T follicular helper cell (primary cell): ENCODE measurements around the gene LAMC2.
"Not testable (repeated sequence)": the region's sequence is repeated elsewhere in the genome, so short reads cannot be mapped to it uniquely, and the experiment has no call there.

Source experiments
- DNase-seq: peaks from one replicate; pipeline ENCODE4 v3.0.0-alpha.2; 2020; ENCODE audit warnings: low read depth

LAMC2 gene

DNA sequence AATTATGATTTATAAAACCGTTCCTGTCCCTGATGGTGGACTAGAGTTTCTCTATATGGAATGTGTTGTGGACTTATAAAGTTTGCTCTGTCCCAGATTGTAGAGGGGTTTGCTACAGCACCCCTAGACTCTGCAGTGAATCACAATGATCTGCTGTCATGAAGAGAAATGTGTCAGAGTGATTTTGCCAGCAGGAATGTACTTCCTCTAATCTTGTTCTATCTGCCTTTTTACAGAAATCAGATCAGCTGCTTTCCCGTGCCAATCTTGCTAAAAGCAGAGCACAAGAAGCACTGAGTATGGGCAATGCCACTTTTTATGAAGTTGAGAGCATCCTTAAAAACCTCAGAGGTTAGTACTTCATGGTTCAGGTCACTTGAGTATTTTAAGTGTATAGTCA is 52.0 kb downstream of the LAMC2 start:
- DNase-seq: no peak

- no peak for DNase-seq
Measured at GRCh38 chr1:183239220-183239742, 53.2 kb downstream of the LAMC2 start.

DNA sequence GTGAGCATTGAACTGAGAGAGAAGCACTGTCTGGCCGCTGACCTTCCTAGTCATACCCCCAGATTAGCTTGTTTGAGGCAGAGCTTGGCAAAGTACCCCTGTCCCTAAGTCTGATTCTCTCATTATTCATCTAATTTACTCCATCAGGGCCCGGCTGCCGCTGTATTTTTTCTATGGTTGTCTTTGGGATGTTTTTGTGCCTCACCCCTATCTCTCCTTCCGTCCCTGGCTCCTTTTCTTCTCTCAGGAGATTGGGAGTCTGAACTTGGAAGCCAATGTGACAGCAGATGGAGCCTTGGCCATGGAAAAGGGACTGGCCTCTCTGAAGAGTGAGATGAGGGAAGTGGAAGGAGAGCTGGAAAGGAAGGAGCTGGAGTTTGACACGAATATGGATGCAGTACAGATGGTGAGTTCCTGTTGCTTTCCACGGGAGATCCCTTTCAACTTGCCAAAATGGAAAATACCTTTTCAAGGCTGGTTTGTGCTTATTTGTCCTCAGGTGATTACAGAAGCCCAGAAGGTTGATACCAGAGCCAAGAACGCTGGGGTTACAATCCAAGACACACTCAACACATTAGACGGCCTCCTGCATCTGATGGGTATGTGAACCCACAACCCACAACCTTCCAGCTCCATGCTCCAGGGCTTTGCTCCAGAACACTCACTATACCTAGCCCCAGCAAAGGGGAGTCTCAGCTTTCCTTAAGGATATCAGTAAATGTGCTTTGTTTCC is 53.9 kb downstream of the LAMC2 start:
- DNase-seq: no peak

GRCh38 chr1:183240526-183240825 is 54.4 kb downstream of the LAMC2 start:
- DNase-seq: no peak

- not testable (repeated sequence) for DNase-seq
Measured at GRCh38 chr1:183240853-183241252, 54.8 kb downstream of the LAMC2 start.

DNA sequence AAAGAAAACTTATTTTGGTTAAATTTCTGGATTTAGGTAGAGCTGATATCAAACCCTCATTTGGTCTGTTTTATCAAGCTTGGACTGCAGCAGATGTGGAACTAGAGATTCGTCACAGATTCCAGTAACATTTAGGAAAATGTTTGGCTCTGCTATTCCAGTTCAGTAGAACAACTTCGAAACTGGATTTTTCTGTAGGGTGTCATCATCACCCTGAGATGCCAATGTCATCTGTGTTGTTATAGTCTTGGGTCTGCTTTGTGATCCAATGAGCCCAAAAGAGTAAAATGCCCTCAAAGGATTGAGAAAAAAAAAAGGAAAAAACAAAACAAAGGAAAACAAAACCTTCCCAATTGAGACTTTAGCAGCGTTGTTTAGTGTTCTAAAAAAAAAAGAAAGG is 55.4 kb downstream of the LAMC2 start:
- no peak for DNase-seq

- no peak for DNase-seq
Measured at GRCh38 chr1:183242556-183242955, 56.5 kb downstream of the LAMC2 start.

- DNase-seq: no peak
Measured at GRCh38 chr1:183243161-183244050, 57.3 kb downstream of the LAMC2 start.

- no peak for DNase-seq
Measured at GRCh38 chr1:183244466-183244865, 58.4 kb downstream of the LAMC2 start.

DNA sequence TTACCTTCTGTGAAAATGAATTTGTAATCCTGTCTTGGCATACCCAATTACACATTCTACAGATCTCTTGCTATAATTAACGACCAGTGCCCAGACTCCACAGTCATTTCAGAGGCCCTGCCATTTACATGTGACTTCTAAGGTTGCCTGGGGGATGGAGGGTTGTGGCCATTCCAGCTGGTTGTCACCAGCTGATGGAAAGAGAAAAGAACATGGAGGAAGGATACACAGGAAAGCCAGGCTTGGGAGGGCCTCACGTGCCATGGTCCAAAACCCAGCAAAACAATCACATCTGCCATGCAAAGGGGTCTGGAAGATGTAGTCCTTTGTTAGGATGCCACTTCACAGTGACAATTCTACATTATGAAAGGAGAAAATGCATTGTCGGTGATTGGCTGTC is 59.3 kb downstream of the LAMC2 start:
- DNase-seq: no peak

- DNase-seq: no peak
Measured at GRCh38 chr1:183246436-183246835, 60.4 kb downstream of the LAMC2 start.

DNA sequence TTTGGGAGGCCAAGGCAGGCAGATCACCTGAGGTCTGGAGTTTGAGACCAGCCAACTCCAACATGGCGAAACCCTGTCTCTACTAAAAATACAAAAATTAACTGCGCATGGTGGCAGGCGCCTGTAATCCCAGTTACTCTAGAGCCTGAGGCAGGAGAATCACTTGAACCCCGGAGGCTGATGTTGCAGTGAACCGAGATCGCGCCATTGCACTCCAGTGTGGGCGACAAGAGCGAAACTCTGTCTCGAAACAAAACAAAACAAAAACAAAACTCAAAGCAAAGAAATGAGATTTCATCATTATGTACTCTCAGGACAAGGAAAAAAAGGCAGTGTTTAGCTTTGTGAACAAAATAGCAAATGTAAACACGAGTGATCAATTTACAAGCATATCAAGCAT is 61.0 kb downstream of the LAMC2 start:
- no peak for DNase-seq

DNA sequence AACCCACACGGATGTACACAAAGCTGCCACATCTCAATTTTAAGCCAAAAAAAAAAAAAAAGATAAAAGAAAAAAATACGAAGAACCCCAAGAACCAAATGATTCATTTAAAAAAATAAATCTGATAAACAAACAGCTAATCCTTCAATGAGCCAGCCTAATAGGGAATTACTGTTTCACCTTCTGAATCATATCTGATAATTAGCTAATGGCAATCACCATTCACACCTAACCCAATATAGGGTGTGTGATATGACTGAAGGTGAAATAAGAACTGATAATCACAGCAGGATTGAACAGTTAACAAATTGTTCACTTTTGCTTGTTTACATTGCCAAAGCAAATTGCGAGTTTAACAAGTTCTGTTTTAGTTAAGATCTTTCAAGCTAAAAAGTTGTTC is 61.4 kb downstream of the LAMC2 start:
- DNase-seq: no peak

GRCh38 chr1:183247931-183248330 is 61.9 kb downstream of the LAMC2 start:
- no peak for DNase-seq

DNA sequence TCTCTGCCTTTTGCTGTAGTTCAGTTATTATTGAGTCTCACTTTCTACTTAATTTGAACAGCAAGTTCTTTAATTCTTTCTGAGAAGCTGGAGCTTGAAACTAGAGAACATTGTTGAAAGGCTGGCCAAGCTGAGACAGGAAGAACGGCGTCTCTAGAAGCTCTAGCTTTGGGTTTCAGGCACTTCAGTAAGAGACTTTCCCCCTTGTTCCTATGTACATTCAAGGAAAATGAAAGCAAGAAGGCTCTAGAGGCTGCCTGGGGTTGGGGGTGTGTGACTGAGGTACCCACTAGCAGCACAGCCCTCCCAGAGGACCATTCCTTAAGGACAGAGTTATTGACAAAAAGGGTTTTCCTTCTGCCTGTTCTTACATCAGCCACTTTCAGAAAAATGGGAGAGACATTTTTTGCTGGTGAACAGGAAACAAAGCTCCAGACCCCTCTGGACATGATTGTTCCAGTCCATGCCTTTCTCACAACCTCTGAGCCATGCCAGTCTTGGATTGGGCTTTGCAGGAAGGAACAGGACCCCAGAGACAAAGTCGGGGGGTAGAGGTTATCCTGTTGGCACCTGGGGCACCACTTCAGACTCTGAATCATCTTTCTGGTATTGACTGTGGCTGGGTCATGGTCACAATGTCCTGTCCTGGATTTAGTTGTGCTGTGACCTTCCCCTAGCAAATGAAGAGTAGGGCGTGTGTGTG is 63.1 kb downstream of the LAMC2 start:
- DNase-seq: no peak

DNA sequence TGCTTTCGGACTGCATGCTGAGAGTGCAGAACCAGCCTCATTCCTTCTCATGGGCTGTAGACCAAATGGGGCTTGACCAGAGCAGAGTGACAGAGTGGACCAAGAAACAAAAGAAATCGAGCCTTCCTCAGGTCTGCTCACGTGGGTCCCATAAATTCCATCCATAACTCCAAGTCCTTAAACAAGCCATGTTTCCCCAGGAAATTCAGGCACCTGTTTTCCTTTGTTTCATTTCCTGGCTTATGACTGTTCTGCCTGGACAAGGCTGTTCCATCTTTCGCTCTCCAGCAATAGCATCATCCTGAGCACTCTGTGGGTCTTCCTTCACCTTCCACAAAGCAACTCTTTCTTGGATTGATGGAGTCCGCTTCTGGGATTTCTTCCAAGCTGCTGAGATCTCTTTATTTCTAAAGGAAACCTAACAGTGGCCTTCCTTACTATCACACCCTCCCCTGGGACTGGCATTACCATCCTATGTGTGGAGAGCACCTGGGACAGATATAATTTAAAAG is 63.9 kb downstream of the LAMC2 start:
- no peak for DNase-seq

DNA sequence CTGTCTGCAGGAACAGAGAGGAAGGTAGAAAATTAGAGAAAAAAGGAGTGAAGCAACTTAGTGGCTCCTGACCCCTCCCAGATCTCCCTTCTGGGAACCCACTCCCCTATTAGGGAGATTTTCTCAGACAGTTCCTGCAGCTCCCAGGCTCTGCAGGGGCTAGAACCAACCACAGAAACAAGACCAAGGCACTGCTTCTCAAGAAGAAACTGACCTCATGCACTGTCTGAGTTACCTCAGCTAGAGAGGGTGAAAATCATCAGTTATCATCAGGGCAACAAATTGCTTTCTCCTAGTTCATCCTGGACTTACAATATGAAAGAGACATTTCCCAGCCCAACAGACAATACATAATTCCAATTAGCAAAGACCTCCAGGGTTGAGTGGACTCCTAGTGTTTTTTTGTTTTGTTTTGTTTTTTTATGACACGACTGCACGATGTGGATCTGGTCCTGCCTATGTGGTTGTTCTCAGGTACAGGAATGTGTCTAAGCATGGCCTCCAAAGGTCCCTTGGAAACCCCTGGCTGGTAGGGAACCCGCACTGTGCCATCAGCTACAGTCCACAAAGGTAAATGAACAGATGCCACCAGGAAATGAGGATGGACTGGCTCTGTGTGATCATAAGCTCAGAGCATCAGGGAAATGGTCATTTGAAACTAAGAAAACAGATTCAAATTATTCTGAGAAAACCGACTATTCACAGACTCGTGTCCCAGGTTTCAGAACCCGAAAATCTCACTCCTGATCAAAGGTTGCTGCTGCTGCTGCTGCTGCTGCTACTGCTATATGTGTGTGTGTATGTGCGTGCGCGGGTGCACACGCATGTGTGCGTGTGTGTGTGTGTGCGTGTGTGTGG is 65.3 kb downstream of the LAMC2 start:
- no peak for DNase-seq

GRCh38 chr1:183251959-183252450 is 65.9 kb downstream of the LAMC2 start:
- DNase-seq: no peak

GRCh38 chr1:183255073-183255472 is 69.0 kb downstream of the LAMC2 start:
- no peak for DNase-seq

DNA sequence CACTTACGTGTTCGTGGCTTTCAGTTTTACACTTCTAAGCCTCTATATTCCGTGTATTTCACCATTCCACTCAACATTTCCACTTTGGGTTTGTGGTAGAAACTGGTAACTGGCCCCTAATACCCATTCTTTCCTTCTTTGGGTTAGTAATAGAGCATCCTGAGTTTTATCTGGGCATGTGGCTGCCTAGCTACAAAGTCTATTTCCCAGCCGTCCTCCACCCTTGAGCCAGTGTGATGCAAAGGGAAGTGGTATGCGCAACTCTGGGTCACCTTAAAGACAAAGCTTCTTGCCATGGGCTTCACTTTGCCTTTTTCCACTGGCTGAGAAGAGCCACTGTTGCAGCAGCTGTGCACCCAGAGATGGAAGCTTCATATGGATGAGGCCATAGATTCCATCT is 73.9 kb downstream of the LAMC2 start:
- no peak for DNase-seq

DNA sequence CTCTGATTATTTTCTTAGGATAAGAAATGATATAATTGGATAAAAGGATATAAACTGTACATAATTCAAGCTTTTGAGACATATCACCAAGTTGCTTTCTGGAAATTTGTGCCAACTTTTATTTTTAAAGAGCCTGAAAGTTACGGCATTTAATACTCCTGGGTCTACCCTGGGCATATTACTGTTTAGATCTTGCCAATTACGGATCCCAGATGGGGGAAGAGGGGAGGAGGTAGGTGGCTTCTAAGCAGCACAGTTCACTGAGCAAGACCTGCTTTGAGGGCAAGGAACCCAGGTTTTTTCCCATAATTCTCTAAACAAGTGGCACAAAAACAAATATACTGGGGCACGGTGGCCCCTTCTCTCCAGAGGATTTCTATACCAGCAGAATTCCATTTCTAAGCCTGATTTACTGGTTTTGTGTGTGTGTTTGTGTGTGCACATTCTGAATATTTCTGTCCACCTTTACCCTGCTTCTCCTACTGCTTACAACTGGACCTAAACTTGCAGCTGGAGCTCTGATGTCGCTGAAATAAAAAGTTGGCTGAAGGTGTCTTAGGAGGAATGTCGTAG is 76.7 kb downstream of the LAMC2 start:
- no peak for DNase-seq
